ENCODE results near the gene PPP1R2.

DNA sequence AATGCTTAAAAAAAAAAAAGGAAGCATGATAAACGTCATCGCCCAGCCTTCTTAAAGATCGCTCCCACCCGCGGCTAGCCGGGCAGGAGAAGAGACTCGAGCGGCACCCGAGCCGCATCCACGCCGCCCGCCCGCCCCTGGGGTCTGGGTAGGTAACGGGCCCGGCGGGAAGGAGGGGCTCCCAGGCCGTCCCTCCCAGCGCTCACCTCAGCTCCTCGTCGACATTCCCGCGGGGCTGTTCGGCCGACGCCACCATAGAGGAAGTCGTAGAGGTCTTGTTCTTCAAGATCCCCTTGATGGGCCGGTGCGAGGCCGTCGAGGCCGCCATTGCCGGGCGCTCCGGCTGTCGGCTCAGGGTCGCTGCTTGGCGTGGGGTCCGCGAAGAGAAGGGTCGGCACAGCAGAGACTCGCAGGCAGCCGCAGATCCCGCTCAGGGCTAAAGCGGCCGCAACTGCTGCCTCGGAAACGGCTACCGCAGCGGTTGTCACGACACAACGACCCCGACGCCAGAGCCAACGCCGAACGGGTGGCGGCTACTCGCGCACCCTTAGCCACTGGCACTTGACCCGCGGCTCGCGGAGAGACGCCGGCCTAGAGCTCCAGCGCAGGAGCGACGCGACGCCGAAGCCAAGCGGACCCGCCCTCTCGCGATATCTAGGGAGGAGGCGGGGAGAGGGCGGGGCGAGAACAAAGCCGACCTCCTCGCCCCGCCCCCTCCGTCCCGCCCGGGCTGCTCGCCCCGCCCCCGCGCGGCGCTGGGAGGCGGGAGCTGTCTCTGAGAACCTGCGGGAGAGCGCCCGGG, at the start of gene PPP1R2:
- TF ChIP-seq, protein P1, sequence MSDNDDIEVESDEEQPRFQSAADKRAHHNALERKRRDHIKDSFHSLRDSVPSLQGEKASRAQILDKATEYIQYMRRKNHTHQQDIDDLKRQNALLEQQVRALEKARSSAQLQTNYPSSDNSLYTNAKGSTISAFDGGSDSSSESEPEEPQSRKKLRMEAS (IDR thresholded peaks at IDR 0.05; ENCODE audit: insufficient read depth, insufficient read length): no peak
- TF ChIP-seq, protein P2, sequence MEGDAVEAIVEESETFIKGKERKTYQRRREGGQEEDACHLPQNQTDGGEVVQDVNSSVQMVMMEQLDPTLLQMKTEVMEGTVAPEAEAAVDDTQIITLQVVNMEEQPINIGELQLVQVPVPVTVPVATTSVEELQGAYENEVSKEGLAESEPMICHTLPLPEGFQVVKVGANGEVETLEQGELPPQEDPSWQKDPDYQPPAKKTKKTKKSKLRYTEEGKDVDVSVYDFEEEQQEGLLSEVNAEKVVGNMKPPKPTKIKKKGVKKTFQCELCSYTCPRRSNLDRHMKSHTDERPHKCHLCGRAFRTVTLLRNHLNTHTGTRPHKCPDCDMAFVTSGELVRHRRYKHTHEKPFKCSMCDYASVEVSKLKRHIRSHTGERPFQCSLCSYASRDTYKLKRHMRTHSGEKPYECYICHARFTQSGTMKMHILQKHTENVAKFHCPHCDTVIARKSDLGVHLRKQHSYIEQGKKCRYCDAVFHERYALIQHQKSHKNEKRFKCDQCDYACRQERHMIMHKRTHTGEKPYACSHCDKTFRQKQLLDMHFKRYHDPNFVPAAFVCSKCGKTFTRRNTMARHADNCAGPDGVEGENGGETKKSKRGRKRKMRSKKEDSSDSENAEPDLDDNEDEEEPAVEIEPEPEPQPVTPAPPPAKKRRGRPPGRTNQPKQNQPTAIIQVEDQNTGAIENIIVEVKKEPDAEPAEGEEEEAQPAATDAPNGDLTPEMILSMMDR (IDR thresholded peaks at IDR 0.05; ENCODE audit: extremely low read depth in 1 of 2, insufficient read depth in 1 of 2, low read depth in 1 of 2, low read length in 2 of 2): no peak
